D341Med (cell line): ENCODE measurements around the gene ATOX1.
"Not testable (repeated sequence)": the region's sequence is repeated elsewhere in the genome, so short reads cannot be mapped to it uniquely, and the experiment has no call there.

Experiments
- DNase-seq: peaks from one replicate; pipeline ENCODE4 v3.0.0; 2012; ENCODE audit warnings: low spot score

Gene ATOX1

DNA sequence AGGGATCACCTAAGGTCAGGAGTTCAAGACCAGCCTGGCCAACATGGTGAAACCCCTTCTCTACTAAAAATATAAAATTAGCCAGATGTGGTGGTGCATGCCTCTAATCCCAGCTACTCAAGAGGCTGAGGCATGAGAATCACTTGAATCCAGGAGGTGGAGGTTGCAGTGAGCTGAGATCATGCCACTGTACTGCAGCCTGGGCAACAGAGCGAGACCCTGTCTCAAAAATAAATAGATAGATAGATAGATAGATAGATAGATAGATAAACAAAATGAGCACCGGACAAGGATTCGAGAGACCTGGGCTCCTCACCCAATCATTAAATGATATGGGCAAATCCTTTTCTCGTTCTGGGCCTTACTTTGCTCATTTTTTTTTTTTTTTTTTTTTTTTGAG lies 60.4 kb downstream of the ATOX1 start:
- not testable (repeated sequence) for DNase-seq

DNA sequence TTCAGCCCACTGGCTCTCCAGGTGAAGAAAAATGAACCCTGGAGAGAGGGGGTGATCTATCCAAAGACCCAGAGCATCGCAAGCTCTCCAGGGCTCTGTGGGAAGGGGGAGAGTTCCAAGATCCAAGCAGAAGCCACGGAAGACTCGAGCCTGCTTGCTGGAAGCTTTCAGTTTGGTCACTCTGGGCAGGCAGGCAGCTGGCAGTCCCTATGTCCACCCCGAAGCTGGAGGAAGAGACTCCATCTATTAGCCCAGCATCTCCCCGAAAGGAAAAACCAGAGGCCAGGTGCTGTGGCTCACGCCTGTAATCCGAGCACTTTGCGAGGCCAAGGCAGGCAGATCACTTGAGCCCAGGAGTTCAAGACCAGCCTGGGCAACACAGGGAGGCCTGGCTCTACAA lies 61.0 kb downstream of the ATOX1 start:
- no peak for DNase-seq

DNA sequence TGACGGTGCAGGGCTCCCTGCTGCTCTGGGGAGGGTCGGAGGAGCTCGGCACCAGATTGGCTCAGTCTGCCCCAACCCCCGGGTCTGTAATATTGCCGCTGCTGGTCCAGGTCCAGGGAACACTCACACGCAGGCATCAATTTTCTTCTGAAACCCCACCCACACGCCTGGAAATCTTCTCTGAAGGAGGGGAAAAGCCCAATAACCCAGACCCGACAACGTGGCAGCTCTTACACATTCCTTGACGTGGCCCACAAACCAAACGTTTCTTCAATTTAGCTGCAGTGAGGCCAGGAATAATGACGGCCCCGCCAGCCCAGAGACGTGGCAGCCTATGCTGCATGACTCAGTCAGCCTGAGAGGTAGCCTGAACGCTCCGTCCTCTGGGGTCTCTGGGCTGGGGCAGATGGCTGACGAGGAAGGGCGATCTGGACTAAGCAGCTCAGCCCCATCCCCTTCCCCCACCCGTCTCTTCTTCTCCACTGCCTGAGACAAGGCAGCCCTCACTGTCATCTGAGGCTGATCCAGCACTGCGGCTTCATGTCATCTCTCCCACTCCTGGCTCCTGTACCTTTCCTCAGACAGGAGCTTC lies 61.9 kb downstream of the ATOX1 start:
- DNase-seq, result no peak

DNA sequence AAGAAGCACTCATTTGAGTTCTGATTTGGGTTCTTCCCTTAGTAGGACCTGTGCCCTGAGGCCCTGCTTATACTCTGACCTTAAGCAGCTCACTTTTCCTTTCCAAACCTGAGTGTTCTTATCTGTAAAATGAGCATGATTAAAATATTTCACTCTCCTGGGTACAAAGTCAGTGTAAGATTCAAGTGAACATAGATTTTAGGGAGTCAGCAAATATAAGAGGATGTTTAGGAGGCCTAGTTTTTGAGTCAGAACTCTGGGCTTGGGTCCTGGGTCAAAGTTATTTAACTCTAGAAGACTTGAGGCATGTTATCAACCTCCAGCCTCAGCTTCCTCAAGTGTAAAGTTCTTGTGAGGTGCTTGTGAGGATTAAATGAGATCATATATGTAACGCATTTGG lies 63.0 kb downstream of the ATOX1 start:
- DNase-seq, result no peak

DNA sequence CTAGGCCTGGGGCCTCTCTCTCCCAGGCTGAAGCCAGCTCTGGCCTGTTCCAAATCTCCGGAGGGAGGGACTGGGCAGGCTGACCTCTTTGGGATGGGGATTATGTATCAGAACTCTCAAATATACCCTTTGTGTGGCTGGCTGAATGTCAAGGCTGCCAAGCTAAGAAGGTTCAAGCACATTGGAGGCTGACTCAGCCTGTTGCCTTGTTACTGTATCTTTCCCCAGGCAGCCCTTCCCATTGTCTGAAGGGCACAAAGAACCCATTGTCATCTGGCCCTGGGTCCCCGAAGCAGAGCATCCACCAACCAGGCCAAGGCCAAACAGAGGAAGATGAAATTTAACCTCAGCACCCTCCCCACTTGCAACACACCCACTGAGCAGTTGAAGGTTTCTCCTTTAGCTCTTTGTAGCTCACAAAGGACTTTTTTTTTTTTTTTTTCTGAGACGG lies 64.4 kb downstream of the ATOX1 start:
- DNase-seq, result no peak
